ENCODE results near the gene ROBO3. TPM values are rescaled to one million over a fixed set of nuclear protein-coding genes. Genes with fewer than 3 reads are reported as not detected.
A peak's percentile ranks its signal among the peaks of the same experiment; 100 is the strongest.

Gene ROBO3, protein sequence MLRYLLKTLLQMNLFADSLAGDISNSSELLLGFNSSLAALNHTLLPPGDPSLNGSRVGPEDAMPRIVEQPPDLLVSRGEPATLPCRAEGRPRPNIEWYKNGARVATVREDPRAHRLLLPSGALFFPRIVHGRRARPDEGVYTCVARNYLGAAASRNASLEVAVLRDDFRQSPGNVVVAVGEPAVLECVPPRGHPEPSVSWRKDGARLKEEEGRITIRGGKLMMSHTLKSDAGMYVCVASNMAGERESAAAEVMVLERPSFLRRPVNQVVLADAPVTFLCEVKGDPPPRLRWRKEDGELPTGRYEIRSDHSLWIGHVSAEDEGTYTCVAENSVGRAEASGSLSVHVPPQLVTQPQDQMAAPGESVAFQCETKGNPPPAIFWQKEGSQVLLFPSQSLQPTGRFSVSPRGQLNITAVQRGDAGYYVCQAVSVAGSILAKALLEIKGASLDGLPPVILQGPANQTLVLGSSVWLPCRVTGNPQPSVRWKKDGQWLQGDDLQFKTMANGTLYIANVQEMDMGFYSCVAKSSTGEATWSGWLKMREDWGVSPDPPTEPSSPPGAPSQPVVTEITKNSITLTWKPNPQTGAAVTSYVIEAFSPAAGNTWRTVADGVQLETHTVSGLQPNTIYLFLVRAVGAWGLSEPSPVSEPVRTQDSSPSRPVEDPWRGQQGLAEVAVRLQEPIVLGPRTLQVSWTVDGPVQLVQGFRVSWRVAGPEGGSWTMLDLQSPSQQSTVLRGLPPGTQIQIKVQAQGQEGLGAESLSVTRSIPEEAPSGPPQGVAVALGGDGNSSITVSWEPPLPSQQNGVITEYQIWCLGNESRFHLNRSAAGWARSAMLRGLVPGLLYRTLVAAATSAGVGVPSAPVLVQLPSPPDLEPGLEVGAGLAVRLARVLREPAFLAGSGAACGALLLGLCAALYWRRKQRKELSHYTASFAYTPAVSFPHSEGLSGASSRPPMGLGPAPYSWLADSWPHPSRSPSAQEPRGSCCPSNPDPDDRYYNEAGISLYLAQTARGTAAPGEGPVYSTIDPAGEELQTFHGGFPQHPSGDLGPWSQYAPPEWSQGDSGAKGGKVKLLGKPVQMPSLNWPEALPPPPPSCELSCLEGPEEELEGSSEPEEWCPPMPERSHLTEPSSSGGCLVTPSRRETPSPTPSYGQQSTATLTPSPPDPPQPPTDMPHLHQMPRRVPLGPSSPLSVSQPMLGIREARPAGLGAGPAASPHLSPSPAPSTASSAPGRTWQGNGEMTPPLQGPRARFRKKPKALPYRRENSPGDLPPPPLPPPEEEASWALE (N-terminal part only)
- total RNA-seq, result 13.0 and 21.1 TPM in 2 replicates

DNA sequence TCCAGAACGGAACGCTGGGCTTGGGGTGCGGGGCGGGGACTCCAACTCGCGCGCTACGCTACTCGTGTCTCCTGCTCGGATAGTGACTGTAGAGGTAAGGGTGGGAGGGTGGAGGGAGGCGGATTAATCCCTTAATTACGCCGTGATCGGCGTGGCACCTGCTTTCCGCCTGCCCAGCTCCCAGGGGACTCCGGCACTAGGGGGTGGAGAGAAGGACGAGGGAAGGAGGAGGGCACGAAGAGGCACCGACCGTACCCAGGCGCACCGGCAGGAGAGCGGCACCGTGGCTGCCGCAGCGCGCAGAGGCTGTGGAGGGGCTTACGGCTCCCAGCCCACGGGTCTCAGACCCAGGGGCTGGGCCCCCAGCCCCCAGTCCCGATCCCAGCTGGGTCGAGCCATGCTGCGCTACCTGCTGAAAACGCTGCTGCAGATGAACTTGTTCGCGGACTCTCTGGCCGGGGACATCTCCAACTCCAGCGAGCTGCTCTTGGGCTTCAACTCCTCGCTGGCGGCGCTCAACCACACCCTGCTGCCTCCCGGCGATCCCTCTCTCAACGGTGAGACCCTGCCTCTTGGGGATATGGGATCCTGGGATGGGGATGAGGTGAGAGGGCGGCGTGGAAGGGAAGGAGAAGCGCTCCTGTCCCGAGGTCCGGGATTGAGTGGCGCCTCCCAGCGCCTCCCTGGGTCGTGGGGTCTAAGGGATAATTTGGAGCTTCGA is at the start of gene ROBO3:
Gene ROBO3 (plus strand): TSS at position 252 of the 721 bp plus-strand sequence. CDS start 146 bp downstream, at position 398.
- no peak for DNase-seq (ENCODE audit: low read depth in 2 of 2)

DNA sequence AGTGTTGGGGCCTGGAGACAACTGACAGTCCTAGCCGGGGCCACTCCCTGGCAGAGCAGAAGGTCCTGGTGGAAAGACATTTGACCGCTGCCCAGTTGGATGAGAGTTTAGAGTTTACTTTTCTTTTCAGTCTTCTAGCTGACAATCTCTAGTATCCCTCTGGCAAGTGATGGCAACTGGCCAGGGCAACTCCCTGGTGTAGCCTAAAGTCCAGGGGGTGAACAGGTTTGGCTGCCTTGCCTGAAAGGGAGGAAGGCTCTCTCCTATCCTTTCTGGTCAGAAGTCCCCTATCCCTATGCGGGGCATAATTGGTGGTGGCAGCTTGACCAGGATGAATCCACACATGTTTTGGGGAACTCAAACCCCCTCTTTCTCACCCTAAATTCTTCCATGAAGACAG is 48.2 kb upstream of the ROBO3 start:
- DNase-seq (ENCODE audit: low read depth in 2 of 2), result no peak

DNA sequence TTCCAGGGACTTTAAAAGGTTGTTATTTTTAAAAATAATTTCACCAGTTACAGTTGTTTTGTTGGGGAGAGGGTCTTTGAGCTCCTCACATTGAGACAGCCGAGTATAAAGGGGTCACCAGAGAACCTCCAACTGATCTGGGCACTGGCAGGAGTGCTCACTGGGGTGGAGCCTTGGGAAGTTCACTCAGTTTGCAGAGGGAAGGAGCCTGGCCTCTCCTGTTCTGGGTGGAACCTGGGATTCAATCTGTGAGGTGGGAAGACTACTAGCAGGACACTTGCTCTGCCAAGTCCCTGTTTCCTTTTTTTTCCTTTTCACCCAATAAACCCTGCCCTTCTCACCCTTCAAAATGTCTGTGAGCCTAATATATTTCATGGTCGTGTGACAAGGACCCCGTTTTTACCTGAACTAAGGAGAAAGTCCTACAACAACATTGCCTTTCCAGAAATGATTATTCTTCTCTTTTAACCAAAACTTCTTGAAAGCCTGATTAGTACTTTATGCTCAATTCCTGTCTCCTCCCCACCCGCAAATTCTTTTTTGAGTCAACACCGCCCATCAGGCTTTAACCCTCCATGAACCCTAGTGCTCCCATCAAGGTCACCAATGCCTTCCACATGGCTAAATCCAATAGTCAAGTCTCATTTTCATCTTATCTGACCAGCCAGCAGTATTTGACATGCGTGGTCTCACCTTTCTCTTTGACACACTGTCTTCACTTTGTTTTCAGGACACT is 43.1 kb upstream of the ROBO3 start:
- no peak for DNase-seq (ENCODE audit: low read depth in 2 of 2)

DNA sequence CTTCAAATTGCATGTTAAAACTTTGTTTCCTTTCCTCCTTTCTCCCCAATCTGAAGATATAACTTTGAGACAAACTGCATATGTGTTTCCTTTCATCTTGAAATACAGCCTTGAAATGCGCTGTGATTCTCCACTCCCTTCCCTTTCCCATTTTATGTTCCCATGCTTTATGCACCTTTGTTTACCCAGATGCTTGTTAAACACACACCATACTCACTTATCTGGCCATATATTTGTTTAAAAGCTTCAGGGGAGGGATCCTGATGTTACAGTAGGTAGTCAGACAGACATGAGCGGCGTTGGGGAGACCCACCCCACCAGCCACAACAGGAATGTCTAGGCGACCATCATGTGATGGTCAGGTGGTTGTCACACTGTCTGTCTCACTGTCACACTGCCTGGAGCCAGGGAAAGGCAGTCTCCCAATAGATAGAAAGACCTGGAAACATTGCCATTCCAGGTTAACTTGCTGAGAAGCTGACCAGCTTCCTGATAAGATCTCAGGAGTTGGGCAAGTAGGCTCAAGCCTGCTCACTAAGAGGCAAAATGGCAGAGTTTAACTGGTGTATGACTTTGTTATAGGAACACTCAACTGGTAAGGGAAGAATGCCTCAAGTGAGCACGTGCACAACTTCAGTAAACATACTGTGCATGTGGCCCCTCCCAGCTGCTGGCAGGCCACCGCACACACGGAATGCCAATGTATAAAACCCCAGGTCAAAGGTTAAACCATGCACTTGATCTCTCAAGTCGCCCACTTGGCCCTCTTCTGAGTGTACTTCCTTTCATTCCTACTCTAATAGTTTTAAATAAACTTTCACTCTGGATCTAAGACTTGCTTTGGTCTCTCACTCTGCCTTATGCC is 41.5 kb upstream of the ROBO3 start:
- no peak for DNase-seq (ENCODE audit: low read depth in 2 of 2)

DNA sequence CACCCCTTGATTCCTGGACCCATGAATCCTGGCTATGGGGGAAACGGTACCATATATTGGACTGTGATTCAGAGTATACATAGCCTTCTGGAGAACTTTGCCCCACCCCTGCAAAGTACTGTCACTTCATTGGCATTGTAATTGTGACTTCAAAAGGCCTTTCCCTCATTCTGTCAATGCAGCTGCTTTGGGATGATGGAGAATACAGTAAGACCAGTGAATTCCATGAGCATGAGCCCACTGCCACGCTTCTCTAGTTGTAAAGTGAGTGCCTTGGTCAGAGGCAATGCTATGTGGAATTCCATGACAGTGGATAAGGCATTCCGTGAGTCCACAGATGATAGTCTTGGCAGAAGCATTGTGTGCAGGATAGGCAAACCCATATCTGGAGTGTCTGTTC is 39.4 kb upstream of the ROBO3 start:
- DNase-seq (ENCODE audit: low read depth in 2 of 2), result no peak

DNA sequence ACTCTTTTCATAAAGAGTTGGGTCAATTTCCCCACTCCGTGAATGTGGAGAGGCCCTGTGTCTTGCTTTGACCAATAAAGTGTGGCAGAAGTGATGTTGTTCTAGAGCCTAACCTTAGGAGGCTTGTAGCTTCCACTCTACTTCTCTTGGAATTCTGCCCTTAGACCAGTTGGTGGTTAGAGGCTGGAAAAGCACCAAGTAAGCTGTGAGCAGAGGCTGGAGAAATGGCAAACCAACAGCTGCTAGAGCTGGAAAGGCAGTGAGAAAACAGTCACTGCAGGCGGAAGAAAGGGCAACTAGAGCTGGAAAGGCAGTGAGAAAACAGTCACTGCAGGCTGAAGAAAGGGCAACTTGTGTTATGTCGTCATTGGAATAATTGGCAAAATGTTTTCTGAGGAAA is 35.2 kb upstream of the ROBO3 start:
- no peak for DNase-seq (ENCODE audit: low read depth in 2 of 2)

DNA sequence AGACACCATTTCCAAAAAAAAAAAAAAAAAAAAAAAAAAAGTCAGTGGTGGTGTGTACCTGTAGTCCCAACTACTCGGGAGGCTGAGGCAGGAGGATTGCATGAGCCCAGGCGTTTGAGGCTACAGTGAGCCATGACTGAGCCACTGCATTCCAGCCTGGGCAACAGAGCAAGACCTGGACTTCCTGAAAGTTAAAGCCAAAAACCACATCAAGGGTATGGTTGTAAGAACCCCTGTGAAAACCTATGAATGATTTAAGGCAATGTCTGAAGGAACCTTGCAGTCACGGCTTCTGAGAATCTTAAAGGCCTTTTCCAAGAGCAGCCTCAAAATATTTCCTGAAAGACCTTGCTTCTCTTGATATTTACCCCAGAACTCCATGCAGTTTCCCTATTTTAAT is 34.5 kb upstream of the ROBO3 start:
- no peak for DNase-seq (ENCODE audit: low read depth in 2 of 2)

DNA sequence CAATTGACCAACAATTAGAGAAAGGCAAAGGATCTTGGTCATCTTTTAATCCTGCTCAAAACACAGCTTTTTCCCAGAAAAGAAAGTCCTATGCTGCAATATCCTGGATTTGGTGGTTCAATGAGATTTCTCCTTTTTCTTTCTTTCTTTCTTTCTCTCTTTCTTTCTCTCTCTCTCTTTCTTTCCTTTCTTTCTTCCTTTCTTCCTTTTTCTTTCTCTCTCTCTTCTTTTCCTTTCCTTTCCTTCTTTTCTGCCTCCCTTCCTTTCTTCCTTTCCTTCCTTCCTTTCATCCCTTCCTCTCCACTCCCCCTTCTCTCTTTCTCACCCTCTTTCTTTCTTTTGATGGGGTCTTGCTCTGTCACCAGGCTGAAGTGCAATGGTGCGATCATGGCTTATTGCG is 33.3 kb upstream of the ROBO3 start:
- DNase-seq (ENCODE audit: low read depth in 2 of 2), result no peak

DNA sequence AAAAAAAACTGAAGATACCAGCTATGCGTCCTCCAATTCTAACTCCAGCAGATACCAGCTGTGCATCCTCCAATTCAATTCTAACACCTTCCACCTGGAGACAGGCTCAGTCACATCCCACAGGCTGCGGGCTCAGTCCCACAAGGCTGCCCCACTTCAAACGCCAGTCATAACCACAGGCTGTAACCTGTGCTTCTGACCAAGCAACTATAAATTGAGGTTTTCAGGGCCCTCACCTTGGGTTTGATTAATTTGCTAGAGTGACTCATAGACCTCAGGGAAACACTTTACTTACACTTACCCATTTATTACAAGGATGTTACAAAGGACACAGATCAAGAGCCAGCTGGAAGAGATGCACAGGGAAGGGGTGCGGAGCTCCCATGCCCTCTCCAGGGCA is 32.7 kb upstream of the ROBO3 start:
- DNase-seq (ENCODE audit: low read depth in 2 of 2), result no peak

DNA sequence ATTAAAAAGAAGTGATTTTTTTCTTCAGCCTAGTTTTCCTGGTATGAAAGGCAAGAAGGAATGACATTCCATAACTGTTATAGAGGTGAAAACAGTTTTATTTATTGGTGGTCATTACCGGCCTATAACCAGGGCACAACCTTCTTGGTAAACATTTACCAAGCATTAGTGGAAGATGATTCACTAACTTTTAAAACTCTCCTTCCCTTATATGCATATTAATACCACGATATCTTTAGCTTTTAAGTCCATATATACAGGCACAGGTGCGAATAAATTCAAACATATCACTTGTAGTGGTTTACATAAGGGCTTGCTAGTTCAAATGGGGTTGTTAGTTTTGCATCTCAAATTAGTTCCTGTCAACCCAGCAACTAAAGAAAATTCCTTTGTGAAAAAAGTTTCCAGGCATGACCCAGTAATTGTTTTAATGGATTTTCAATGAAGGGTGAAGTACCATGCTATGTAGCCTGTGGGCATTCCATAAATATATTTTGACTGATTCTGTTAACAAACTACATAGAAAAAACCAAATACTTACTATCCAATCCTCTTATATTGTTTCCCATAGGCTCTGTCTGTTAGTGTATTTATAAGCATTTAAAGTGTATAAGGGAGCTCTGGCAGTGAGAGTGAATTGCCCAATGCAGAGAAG is 30.6 kb upstream of the ROBO3 start:
- DNase-seq (ENCODE audit: low read depth in 2 of 2), result no peak

DNA sequence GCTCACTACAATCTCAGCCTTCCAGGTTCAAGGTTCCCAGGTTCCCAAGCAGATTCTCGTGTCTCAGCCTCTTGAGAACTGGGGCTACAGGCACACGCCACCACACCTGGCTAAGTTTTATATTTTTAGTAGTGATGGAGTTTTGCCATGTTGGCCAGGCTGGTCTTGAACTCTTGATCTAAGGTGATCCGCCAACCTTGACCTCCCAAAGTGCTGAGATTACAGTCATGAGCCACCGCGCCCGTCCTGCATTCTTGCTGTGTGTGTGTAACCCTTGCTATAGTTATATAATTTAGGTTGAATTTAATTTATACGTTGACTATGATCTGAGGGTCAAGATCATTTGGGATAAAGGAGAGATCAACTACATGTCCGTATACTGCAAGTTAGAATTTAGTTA is 29.3 kb upstream of the ROBO3 start:
- DNase-seq (ENCODE audit: low read depth in 2 of 2), result no peak

DNA sequence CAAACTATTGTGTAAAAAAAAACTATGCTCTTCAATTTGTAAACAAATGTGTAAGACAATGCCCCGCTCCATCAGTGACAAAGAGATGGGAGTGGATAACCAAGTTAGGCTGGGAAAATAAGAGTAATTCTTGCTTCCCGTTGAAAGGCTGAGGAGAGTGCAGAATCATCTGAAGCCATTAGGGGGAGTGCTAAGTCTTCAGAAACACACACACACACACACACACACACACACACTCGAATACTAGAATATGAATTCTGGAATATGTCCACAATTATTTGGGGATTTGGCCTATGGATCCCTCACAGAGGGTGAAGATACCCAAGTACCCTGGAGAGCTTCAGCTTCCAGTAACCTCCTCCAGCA is 27.8 kb upstream of the ROBO3 start:
- DNase-seq (ENCODE audit: low read depth in 2 of 2), result peak; percentile 52 to 87

DNA sequence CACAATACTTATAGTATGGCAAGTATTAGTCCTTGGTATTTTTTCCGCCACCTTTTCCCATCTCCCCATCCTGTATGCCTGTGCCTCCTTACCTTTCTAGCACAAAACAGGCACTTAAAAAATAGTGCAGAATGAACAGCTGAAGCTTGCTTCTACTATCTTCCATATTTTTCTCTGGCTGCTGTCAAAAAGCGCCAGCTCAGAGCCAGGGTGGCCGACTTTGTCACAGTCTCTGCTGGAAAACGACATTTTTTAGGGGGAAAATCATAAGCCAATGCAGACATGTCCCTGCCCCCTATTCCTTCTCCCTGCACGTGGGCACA is 26.5 kb upstream of the ROBO3 start:
- DNase-seq (ENCODE audit: low read depth in 2 of 2), result no peak

DNA sequence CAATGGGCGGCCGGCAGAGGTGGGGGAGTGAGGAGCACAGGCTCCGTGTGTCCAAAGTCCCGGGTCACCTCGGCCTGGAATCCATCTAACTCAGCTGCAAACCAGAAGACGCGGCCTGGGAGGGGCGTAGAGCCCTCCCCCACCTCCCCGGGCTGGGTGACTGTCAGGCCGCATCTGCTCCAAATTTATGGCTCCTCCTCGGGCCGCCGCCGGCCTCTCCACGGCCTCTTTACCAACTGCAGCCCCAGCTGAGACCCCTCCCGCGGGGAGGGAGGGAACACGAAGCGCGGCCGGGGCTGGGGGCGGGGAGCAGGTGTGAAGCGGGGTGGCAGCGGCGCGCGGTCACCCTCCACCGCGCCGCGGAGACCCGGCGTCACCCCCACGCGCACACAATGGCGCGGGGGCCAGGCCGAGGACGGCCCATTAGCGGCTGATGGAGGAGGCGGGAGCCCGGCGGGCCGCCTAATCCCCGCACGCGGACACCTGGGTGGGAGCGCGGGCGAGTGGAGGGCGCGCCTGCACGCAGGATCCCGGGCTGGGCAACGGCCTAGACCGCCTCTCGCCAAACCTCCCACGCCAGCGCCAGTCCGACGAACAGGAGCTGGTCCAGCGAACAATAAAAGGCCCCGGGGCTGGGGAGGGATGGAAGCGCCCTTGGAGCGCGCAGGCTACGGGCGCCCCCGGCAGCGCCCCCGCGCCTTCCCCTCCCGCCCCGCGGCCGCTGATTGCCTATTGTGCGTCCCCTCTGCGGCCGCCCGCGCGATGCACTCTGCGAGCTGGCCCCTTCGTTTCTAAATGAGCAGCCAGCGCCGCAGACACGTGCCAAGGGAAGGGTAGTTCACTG is 25.9 kb upstream of the ROBO3 start:
- peak in 1 of 2 donors; percentile 5 for DNase-seq (ENCODE audit: low read depth in 2 of 2)

DNA sequence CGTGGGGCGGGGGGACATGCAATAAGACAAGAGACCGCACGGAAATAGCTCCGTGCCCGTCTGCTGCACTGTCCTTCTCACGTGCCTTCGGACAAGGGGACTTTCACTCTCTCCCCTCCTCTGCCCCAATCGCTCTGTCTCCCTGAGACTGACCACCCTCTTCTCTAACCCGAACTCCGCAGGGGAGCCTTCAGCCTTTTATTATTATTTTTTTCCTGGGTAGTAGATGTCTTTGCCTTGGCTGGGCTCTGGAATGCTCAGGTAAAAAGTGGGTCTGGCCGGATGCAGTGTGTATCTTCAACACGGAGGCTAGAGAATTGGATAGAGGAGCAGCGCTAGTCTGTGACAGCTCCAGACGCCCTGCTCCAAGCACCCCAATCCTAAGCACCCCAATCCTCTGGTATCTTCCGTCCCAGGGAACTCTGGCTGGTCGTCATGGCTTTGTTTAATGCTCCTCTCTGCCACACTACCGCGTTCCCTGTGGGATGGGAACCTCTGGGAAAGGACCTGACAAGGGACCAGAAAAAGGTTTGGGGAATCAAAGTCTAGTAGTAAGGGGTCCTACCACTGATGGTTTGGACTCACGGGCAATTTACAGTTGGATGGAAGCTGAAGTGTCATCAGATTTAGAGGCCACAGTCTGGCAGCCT is 25.1 kb upstream of the ROBO3 start:
- no peak for DNase-seq (ENCODE audit: low read depth in 2 of 2)

DNA sequence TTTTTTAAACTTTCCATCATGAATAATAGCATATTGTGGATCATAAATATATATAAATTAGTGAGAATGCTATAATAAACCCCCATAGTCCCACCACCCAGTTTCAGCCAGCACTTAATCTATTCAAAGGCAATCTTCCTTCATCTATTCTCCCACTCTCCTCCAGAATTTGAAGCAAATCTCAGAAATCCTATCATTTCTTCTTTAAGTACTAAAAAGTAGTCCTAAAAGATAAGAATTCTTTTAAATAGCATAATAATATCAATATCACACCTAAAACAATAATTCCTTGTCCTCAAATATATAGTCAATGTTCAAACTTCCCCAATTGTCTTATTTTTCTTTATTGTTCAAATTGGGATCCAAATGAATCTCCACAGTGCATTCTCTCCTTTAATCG is 24.6 kb upstream of the ROBO3 start:
- no peak for DNase-seq (ENCODE audit: low read depth in 2 of 2)

DNA sequence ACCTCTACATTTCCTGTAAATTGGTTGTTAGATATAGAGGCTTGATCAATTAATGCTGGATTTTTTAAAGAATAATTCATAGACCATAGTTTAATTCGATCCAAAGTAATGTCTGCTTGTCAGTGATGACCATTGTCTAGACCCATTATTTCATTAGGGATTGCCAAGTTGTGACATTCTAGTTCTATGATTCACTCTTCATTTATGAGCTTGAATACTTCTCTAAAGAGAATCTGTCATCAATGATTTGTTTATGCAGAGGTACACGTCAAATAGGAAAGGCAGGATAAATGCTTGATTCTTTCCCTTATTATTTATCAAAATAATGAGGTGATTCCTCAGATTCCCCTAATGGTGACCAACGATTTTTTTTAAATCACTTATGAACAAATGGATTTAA is 24.0 kb upstream of the ROBO3 start:
- DNase-seq (ENCODE audit: low read depth in 2 of 2), result peak; percentile 24 to 49

DNA sequence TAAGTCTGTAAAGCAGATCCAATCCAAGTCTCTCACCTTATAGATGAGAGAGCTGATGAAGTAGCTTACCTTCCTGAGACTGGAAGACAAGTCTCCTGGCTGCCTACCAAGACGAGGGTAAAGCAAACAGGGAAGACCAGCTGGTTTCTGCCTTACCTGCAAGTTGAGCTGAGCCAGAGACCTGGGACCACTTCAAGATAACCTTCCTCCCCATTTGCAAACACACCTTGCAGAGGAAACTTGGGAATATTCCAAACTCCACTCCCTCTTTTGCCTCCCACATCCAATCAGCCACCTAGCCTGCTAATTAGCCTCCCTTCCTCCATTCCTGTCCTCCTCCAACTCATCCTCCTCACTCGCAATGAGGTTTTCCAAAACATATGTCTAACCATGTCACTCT is 23.4 kb upstream of the ROBO3 start:
- DNase-seq (ENCODE audit: low read depth in 2 of 2), result no peak

All from dermis microvascular lymphatic vessel endothelial cell (primary cell).